Measurements from ENCODE around the gene UBQLN4.

DNA sequence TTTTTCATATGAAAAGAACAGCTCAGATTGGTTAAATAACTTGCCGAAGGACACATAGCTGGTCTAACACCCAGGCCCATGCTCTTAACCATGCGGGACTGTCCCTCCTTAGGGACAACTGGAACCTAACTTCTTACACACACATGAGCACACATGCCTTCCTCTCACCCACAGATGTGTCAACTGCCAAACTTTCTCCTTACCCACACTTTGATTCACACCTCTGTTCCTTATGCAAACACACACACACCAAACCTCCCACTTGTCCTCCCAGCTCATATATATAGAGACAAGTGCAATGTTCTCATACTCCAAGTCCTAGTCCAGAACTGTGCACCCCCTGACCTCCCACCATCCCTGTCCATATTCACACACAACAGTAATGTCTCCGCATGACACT lies 11.6 kb upstream of the UBQLN4 start:
- TF ChIP-seq YY1 (IDR thresholded peaks at IDR 0.05; ENCODE audit: insufficient read depth, insufficient read length): no peak
- TF ChIP-seq SUZ12 (IDR thresholded peaks at IDR 0.05; ENCODE audit: extremely low read depth, insufficient read depth, insufficient read length): no peak
- TF ChIP-seq ZNF274 (IDR thresholded peaks at IDR 0.05; ENCODE audit: low read depth, low read length): no peak

Measured in NT2/D1 (cell line).